Osteocyte (in vitro differentiated cells): ENCODE data around the gene PRDX1. TPM values are rescaled to one million over a fixed set of nuclear protein-coding genes. Genes with fewer than 3 reads are reported as not detected.

Experiments used
- DNase-seq: peaks from one replicate; pipeline ENCODE4 v3.0.0; 2021; ENCODE audit warnings: mixed read lengths; ENCODE audit not compliant: unreplicated experiment; ENCODE audit errors: extremely low spot score
- H3K27ac Mint-ChIP-seq: one replicate; pipeline ENCODE4 v1.8.0; 2021; ENCODE audit warnings: mild to moderate bottlenecking, mixed read lengths; ENCODE audit not compliant: unreplicated experiment
- H3K27me3 Mint-ChIP-seq: one replicate; pipeline ENCODE4 v1.8.0; 2021; ENCODE audit warnings: mixed read lengths; ENCODE audit not compliant: unreplicated experiment
- H3K36me3 Mint-ChIP-seq: one replicate; pipeline ENCODE4 v1.8.0; 2021; ENCODE audit warnings: mixed read lengths; ENCODE audit not compliant: unreplicated experiment
- H3K4me1 Mint-ChIP-seq: one replicate; pipeline ENCODE4 v1.8.0; 2021; ENCODE audit warnings: mixed read lengths; ENCODE audit not compliant: unreplicated experiment
- H3K4me3 Mint-ChIP-seq: one replicate; pipeline ENCODE4 v1.8.0; 2021; ENCODE audit warnings: mild to moderate bottlenecking, moderate library complexity, mixed read lengths; ENCODE audit not compliant: unreplicated experiment
- H3K9me3 Mint-ChIP-seq: one replicate; pipeline ENCODE4 v1.8.0; 2021; ENCODE audit warnings: mixed read lengths; ENCODE audit not compliant: unreplicated experiment
- CTCF ChIP-seq: fragments of 200-600 bp; sonication (generic); IDR thresholded peaks from 2 replicates; pipeline ENCODE4 v1.5.0; 2021; ENCODE audit warnings: antibody characterized with exemption, mild to moderate bottlenecking, moderate library complexity
- total RNA-seq: library from RNA; stranded (reverse); gene quantifications from 2 replicates; pipeline ENCODE4 v1.2.1, GENCODE V29; 2021

Gene PRDX1
- total RNA-seq, 1 donor from 2014 or later, result 291 TPM

GRCh38 chr1:45552331-45552730 is 30.6 kb upstream of the PRDX1 start:
- no peak for TF ChIP-seq CTCF
- no peaks in the 10 kb centered on the region for H3K9me3 Mint-ChIP-seq
- no peaks in the 10 kb centered on the region for H3K27me3 Mint-ChIP-seq
- peak overlapping the region; percentile 46 for H3K4me3 Mint-ChIP-seq
- H3K27ac Mint-ChIP-seq, result peak overlapping the region; percentile 11
- no peak for DNase-seq
- peaks cover 20% of the 10 kb centered on the region for H3K4me1 Mint-ChIP-seq
- peaks cover 11% of the 10 kb centered on the region for H3K36me3 Mint-ChIP-seq

- Mint-ChIP-seq H3K4me3 (peak overlapping the region; percentile 99), H3K9me3 (no peaks in the 10 kb centered on the region), H3K27me3 (no peaks in the 10 kb centered on the region), H3K27ac (peak overlapping the region; percentile 11), H3K36me3 (peaks cover 11% of the 10 kb centered on the region), H3K4me1 (peaks cover 20% of the 10 kb centered on the region)
- DNase-seq, result no peak
- TF ChIP-seq CTCF, result no peak
Measured at GRCh38 chr1:45551684-45552083, 30.0 kb upstream of the PRDX1 start.

- Mint-ChIP-seq H3K4me1 (peaks cover 20% of the 10 kb centered on the region), H3K4me3 (peak within 1 kb of the TSS; percentile 99), H3K36me3 (peaks cover 8% of the 10 kb centered on the region), H3K27me3 (no peaks in the 10 kb centered on the region), H3K9me3 (no peaks in the 10 kb centered on the region), H3K27ac (peak within 1 kb of the TSS; percentile 98)
- no peak for TF ChIP-seq CTCF
- DNase-seq, result peak; percentile 94
Measured at GRCh38 chr1:45550401-45551351, 29.0 kb upstream of the PRDX1 start, which contains the start of gene AKR1A1. TSS of gene AKR1A1 (plus strand) at chr1:45550826. CDS start at chr1:45561795, 10,969 bp downstream.

GRCh38 chr1:45545553-45546310 is 24.0 kb upstream of the PRDX1 start:
- no peak for TF ChIP-seq CTCF
- Mint-ChIP-seq H3K27ac (no peak overlapping the region), H3K4me1 (peaks cover 3% of the 10 kb centered on the region), H3K36me3 (no peaks in the 10 kb centered on the region), H3K27me3 (peaks cover 7% of the 10 kb centered on the region), H3K9me3 (no peaks in the 10 kb centered on the region), H3K4me3 (no peak overlapping the region)
- DNase-seq, result no peak
